GM12872 (cell line): ENCODE measurements around the gene KLRC1.
"Not testable (repeated sequence)": the region's sequence is repeated elsewhere in the genome, so short reads cannot be mapped to it uniquely, and the experiment has no call there.

Source experiments
- TF ChIP-seq, protein P1 (sequence below): IDR thresholded peaks from 3 replicates; pipeline ENCODE4 v1.5.1; 2011; ENCODE audit warnings: low read depth, mild to moderate bottlenecking, low read length, moderate library complexity; ENCODE audit not compliant: insufficient read depth

Gene KLRC1

DNA sequence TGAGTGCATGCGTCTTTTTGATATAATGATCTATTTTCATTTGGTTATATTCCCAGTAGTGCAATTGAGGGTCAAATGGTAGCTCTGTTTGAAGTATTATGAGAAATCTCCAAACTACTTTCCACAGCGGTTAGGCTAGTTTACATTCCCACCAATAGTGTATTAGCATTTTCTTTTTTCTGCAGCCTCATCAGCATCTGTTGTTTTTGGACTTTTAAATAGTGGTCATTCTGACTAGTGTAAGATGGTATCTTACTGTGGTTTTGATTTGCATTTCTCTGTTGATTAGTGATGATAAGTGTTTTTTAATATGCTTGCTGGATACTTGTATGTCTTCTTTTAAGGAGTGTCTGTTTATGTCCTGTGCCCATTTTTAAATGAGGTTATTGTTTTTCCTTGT lies 3.7 kb upstream of the KLRC1 start:
- TF ChIP-seq, protein P1, sequence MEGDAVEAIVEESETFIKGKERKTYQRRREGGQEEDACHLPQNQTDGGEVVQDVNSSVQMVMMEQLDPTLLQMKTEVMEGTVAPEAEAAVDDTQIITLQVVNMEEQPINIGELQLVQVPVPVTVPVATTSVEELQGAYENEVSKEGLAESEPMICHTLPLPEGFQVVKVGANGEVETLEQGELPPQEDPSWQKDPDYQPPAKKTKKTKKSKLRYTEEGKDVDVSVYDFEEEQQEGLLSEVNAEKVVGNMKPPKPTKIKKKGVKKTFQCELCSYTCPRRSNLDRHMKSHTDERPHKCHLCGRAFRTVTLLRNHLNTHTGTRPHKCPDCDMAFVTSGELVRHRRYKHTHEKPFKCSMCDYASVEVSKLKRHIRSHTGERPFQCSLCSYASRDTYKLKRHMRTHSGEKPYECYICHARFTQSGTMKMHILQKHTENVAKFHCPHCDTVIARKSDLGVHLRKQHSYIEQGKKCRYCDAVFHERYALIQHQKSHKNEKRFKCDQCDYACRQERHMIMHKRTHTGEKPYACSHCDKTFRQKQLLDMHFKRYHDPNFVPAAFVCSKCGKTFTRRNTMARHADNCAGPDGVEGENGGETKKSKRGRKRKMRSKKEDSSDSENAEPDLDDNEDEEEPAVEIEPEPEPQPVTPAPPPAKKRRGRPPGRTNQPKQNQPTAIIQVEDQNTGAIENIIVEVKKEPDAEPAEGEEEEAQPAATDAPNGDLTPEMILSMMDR = no peak

GRCh38 chr12:10455766-10456165 lies 2.6 kb upstream of the KLRC1 start:
- TF ChIP-seq, protein P1 = no peak

DNA sequence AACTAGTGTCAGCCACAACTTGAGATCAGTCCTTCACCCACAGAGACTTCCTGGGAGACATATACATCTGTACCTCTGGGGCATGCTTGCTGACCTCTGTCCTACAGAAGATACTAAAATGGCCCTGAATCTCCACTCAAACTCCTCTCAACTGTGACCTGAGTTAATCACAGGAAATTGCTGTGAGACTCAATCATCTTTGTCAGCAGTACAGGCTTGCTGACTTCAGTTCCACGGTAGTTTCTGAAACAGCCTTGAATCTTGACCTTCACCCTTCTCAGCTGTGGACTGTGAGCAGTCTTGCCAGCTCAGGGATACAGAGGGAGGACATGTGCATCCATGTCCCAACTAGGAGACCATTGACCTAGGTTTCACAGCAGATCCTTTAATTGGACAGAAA lies 1.4 kb upstream of the KLRC1 start:
- TF ChIP-seq, protein P1 = no peak

- TF ChIP-seq, protein P1 = no peak
Observed at GRCh38 chr12:10448236-10448635, 4.9 kb downstream of the KLRC1 start.

GRCh38 chr12:10435816-10436215 lies 17.4 kb downstream of the KLRC1 start, which contains the start of gene KLRC2:
Gene KLRC2 (minus strand): TSS chr12:10436010. CDS start chr12:10435986, 24 bp downstream.
- TF ChIP-seq, protein P1 = not testable (repeated sequence)

DNA sequence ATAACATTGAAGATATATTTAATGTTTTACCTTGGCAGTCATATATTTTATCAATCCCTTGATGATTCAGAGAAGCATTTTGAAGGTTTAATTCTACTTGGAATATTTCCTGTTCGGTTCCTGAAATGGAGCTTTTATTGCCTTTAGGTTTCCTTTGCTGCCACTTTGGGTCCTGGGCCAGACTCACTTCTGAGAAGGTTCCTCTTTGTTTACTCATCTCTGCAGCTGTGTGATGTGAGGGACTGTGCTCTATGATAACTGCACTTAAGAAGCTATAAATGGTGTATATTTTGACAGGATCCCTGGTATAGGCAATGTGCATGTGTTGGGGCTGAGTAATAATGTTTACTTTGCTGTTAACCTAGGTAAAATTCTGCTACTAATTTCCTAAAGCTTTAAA lies 32.8 kb downstream of the KLRC1 start, which contains the start of gene KLRC3:
TSS of gene KLRC3 (minus strand) at position 262 of the 400 bp plus-strand sequence. CDS start at position 217, 45 bp downstream.
- TF ChIP-seq, protein P1 = not testable (repeated sequence)

GRCh38 chr12:10409392-10409791 lies 43.8 kb downstream of the KLRC1 start, which contains the start of gene KLRC4:
Gene KLRC4 (minus strand): TSS chr12:10409757. CDS start chr12:10409575, 182 bp downstream.
- TF ChIP-seq, protein P1 = no peak
